ENCODE measurements around the gene IFIT2. TPM values are rescaled to one million over a fixed set of nuclear protein-coding genes. Genes with fewer than 3 reads are reported as not detected.
A peak's percentile ranks its signal among the peaks of the same experiment; 100 is the strongest.
"Not testable (repeated sequence)": the region's sequence is repeated elsewhere in the genome, so short reads cannot be mapped to it uniquely, and the experiment has no call there.

IFIT2 gene
- total RNA-seq, 3 donors from 2014 or later = 2.6 to 6.6 (median 3.5) TPM

GRCh38 chr10:89327803-89328441, 26.1 kb downstream of the IFIT2 start, which contains the start of gene IFIT3:
TSS of gene IFIT3 (plus strand) at chr10:89327997. CDS start at chr10:89328074, 77 bp downstream.
- Histone ChIP-seq H3K4me3 (peak within 1 kb of the TSS; percentile 46 to 63 (median 52)), H3K4me1 (no peaks in the 10 kb centered on the region), H3K27me3 (no peaks in the 10 kb centered on the region), H3K36me3 (no peaks in the 10 kb centered on the region), H3K27ac (peak within 1 kb of the TSS; percentile 77 to 85), H3K9me3 (no peaks in the 10 kb centered on the region)
- intact Hi-C loops (cut with DNase I; ENCODE audit: low total_unique reads) = no loop called here
- DNase-seq (ENCODE audit: low spot score in 2 of 2) = peak in 1 of 2 donors; percentile 36
- TF ChIP-seq CTCF (IDR thresholded peaks at IDR 0.05) = no peak
- TF ChIP-seq POLR2A (IDR thresholded peaks at IDR 0.05) = no peak
- peak; percentile 52 to 80 (median 59) for TF ChIP-seq POLR2AphosphoS5 (IDR thresholded peaks at IDR 0.05)

DNA sequence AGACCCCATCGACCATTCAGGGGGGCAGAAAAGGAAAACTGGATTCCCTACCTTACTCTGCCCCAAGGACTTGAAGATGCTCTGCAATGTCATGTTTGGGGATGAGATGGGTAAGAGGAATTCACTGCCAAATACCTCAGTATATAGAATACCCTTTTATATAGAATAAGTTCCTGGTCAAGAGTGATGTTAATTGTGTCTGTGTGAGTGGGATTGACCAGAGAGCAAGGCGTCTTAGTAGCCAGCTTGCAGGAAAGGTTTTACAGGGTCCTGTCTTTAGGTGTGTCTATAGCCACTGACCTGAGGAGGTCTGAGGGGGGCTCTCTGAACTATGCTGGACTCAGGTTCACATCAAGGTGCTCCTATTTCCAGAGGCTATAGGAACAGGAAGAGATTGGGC, 27.3 kb downstream of the IFIT2 start:
- intact Hi-C loops (cut with DNase I; ENCODE audit: low total_unique reads) = no loop called here
- DNase-seq (ENCODE audit: low spot score in 2 of 2) = no peak
- no peaks in the 10 kb centered on the region for H3K36me3 ChIP-seq
- no peaks in the 10 kb centered on the region for H3K27me3 ChIP-seq
- TF ChIP-seq POLR2A (IDR thresholded peaks at IDR 0.05) (no peak), CTCF (IDR thresholded peaks at IDR 0.05) (no peak), POLR2AphosphoS5 (IDR thresholded peaks at IDR 0.05) (no peak)
- peak overlapping the region; percentile 77 to 85 for H3K27ac ChIP-seq
- peaks cover 10 to 11% of the 10 kb centered on the region in 2 donors for H3K4me1 ChIP-seq
- H3K4me3 ChIP-seq = peak overlapping the region in 2 of 3 donors; percentile 27 to 52
- H3K9me3 ChIP-seq = no peaks in the 10 kb centered on the region

DNA sequence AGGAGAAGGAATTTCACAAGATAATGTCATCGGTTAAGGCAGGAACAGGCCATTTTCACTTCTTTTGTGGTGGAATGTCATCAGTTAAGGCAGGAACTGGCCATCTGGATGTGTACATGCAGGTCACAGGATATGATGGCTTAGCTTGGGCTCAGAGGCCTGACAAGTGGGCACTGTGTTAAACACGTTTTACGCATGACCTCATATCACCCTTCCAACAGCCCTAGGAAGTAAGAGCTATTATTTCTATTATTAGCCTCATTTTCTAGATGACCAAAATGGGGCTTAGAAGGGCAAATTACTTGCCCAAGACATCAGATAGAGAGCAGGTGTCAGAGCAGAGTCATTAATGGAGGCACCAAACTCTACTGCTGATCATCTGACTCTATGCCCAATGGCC, 28.2 kb downstream of the IFIT2 start:
- H3K9me3 ChIP-seq; H3K27me3 ChIP-seq; intact Hi-C loops (cut with DNase I; ENCODE audit: low total_unique reads); DNase-seq (ENCODE audit: low spot score in 2 of 2); H3K4me3 ChIP-seq; H3K36me3 ChIP-seq: not testable (repeated sequence)
- peak overlapping the region; percentile 8 to 85 for H3K27ac ChIP-seq
- peaks cover 10 to 11% of the 10 kb centered on the region in 2 donors for H3K4me1 ChIP-seq

GRCh38 chr10:89330537-89331212, 28.8 kb downstream of the IFIT2 start:
- Histone ChIP-seq H3K36me3 (no peaks in the 10 kb centered on the region), H3K27me3 (no peaks in the 10 kb centered on the region), H3K4me3 (no peak overlapping the region), H3K9me3 (no peaks in the 10 kb centered on the region), H3K4me1 (peaks cover 10 to 11% of the 10 kb centered on the region in 2 donors), H3K27ac (peak overlapping the region; percentile 8 to 85)
- no peak for TF ChIP-seq POLR2AphosphoS5 (IDR thresholded peaks at IDR 0.05)
- DNase-seq (ENCODE audit: low spot score in 2 of 2) = no peak
- intact Hi-C loops (cut with DNase I; ENCODE audit: low total_unique reads) = no loop called here

DNA sequence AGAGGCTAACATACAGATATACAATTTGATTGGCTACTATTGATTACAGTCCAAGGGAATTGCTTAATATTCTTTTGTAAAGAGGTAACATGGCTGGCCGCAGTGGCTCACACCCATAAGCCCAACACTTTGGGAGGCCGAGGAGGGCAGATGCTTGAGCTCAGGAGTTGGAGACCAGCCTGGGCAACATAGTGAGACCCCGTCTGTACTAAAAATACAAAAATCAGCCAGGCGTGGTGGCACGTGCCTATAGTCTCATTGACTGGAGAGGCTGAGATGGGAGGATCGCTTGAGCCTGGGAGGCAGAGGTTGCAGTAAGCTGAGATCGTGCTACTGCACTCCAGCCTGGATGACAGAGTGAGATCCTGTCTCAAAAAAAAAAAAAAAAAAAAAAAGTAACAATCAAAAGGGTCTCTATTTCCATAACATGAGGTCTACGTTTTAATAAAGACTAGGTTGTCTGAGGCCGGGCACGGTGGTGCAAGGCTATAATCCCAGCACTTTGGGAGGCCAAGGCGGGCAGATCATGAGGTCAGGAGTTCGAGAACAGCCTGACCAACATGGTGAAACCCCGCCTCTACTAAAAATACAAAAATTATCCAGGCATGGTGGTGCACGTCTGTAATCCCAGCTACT, 29.8 kb downstream of the IFIT2 start:
- H3K27me3 ChIP-seq; H3K9me3 ChIP-seq; intact Hi-C loops (cut with DNase I; ENCODE audit: low total_unique reads); H3K36me3 ChIP-seq; DNase-seq (ENCODE audit: low spot score in 2 of 2): not testable (repeated sequence)
- Histone ChIP-seq H3K4me1 (peaks cover 10 to 11% of the 10 kb centered on the region in 2 donors), H3K27ac (peak overlapping the region; percentile 15 to 85), H3K4me3 (peak overlapping the region in 2 of 3 donors; percentile 33 to 62)

GRCh38 chr10:89332123-89332633, 30.3 kb downstream of the IFIT2 start:
- DNase-seq (ENCODE audit: low spot score in 2 of 2) = no peak
- Histone ChIP-seq H3K4me1 (peaks cover 10 to 11% of the 10 kb centered on the region in 2 donors), H3K4me3 (peak overlapping the region; percentile 31 to 62 (median 33)), H3K27me3 (no peaks in the 10 kb centered on the region), H3K9me3 (no peaks in the 10 kb centered on the region), H3K36me3 (no peaks in the 10 kb centered on the region), H3K27ac (peak overlapping the region; percentile 15 to 85)
- TF ChIP-seq POLR2A (IDR thresholded peaks at IDR 0.05) = no peak
- no peak for TF ChIP-seq CTCF (IDR thresholded peaks at IDR 0.05)
- TF ChIP-seq POLR2AphosphoS5 (IDR thresholded peaks at IDR 0.05) = no peak
- intact Hi-C loops (cut with DNase I; ENCODE audit: low total_unique reads) = no loop called here

Data from breast epithelium (tissue), 4 donors.